MCF 10A (cell line): ENCODE data around the gene CHRNB4. TPM values are rescaled to one million over a fixed set of nuclear protein-coding genes. Genes with fewer than 3 reads are reported as not detected.

Experiments
- BruUV-seq: library from RNA; stranded (reverse); fragments of 400-500 nt; replicated peaks from 2 replicates; lab custom pipeline; 2021; lab: Mats Ljungman, UMichigan
- CTCF ChIA-PET: fragments of 300-600 bp; sonication (Branson Sonifier 250); formaldehyde crosslinking; extraction: SDS; loops from one replicate; lab custom pipeline; 2021; ENCODE audit warnings: antibody characterized with exemption, inconsistent platforms; lab: Yijun Ruan, JAX
- POLR2A ChIA-PET: fragments of 300-600, 350-650 bp; sonication (Branson Sonifier 250); formaldehyde crosslinking; extraction: SDS; loops from one replicate; lab custom pipeline; 2020; ENCODE audit warnings: antibody characterized with exemption, inconsistent platforms; lab: Yijun Ruan, JAX
- DNase-seq: peaks from one replicate; pipeline ENCODE4 v3.0.0-alpha.2; 2018; ENCODE audit not compliant: unreplicated experiment
- H3K27ac Mint-ChIP-seq: one replicate; pipeline ENCODE4 v1.8.0; 2022; ENCODE audit warnings: mild to moderate bottlenecking, low read depth, mixed read lengths; ENCODE audit not compliant: unreplicated experiment
- H3K27me3 Mint-ChIP-seq: one replicate; pipeline ENCODE4 v1.8.0; 2022; ENCODE audit warnings: mixed read lengths; ENCODE audit not compliant: insufficient read depth, unreplicated experiment
- H3K36me3 Mint-ChIP-seq: one replicate; pipeline ENCODE4 v1.8.0; 2022; ENCODE audit warnings: mild to moderate bottlenecking, moderate library complexity, mixed read lengths; ENCODE audit not compliant: insufficient read depth, unreplicated experiment
- H3K4me1 Mint-ChIP-seq: one replicate; pipeline ENCODE4 v1.8.0; 2022; ENCODE audit warnings: mixed read lengths; ENCODE audit not compliant: insufficient read depth, unreplicated experiment
- H3K4me3 Mint-ChIP-seq: one replicate; pipeline ENCODE4 v1.8.0; 2022; ENCODE audit warnings: mild to moderate bottlenecking, moderate library complexity, mixed read lengths; ENCODE audit not compliant: unreplicated experiment
- H3K9me3 Mint-ChIP-seq: one replicate; pipeline ENCODE4 v1.8.0; 2022; ENCODE audit warnings: mixed read lengths; ENCODE audit not compliant: unreplicated experiment
- intact Hi-C: fragments of 100-400 bp; cut with micrococcal nuclease; formaldehyde crosslinking; loops from 2 replicates; pipeline ENCODE4 v1.14.1; 2022
- total RNA-seq: library from RNA; stranded (reverse); gene quantifications from 2 replicates; pipeline ENCODE4 v1.2.3, GENCODE V29; 2022
- TF ChIP-seq, protein P1 (sequence below): fragments of 200-600 bp; IDR thresholded peaks from one replicate; pipeline ENCODE4 v1.8.0; 2022; ENCODE audit warnings: antibody characterized with exemption, mild to moderate bottlenecking; ENCODE audit not compliant: unreplicated experiment

The CHRNB4 gene
- total RNA-seq, 1 experiment from 2014 or later, result not detected

DNA sequence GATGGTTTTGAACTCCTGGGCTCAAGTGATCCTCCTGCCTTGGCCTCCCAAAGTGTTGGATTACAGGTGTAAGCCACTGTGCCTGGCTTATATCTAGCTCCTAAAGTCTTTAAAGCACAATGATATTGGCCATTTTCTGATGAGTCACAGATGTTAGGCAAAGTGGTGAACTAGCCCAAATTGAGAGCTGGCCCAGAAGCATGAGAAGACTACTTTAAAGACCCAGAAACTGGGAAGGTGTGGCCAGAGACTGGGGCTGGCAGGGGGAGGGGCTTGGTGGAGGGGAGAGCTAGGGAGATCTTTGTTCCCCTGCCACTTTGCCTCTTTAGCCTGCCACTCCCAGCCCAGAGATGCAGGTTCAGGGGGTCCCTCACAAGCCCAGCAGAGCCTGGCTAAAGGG, 41.8 kb downstream of the CHRNB4 start:
- Mint-ChIP-seq H3K9me3 (no peaks in the 10 kb centered on the region), H3K4me1 (no peaks in the 10 kb centered on the region), H3K27me3 (peaks cover 3% of the 10 kb centered on the region), H3K27ac (no peak overlapping the region), H3K36me3 (no peaks in the 10 kb centered on the region), H3K4me3 (no peak overlapping the region)
- ChIA-PET CTCF (interaction anchor here (0.6 to 0.7 kb wide), 2 partner anchors 30 to 466 kb away, joined by 3 read pairs; no protein-coding TSS in a partner anchor), POLR2A (interaction anchor here (0.6 kb wide), 1 partner anchor 126 kb away, joined by 3 read pairs; no protein-coding TSS in a partner anchor)
- BruUV-seq, result no TSS peak
- TF ChIP-seq, protein P1, sequence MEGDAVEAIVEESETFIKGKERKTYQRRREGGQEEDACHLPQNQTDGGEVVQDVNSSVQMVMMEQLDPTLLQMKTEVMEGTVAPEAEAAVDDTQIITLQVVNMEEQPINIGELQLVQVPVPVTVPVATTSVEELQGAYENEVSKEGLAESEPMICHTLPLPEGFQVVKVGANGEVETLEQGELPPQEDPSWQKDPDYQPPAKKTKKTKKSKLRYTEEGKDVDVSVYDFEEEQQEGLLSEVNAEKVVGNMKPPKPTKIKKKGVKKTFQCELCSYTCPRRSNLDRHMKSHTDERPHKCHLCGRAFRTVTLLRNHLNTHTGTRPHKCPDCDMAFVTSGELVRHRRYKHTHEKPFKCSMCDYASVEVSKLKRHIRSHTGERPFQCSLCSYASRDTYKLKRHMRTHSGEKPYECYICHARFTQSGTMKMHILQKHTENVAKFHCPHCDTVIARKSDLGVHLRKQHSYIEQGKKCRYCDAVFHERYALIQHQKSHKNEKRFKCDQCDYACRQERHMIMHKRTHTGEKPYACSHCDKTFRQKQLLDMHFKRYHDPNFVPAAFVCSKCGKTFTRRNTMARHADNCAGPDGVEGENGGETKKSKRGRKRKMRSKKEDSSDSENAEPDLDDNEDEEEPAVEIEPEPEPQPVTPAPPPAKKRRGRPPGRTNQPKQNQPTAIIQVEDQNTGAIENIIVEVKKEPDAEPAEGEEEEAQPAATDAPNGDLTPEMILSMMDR, result no peak
- intact Hi-C loops, result no loop called here
- DNase-seq, result peak; percentile 4

DNA sequence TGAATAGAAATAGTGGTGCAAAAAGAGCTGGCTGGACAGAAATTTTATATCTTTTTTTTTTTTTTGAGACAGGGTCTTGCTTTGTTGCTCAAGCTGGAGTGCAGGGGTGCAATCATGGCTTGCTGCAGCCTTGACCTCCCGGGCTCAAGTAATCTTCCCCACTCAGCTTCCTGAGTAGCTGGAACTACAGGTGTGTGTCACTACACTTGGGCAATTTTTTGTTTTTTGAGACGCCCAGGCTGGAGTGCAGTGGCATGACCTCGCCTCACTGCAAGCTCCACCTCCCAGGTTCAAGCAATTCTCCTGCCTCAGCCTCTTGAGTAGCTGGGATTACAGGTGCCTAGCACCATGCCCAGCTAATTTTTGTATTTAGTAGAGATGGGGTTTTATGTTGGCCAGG, 42.7 kb downstream of the CHRNB4 start:
- Mint-ChIP-seq H3K27ac (no peak overlapping the region), H3K4me3 (no peak overlapping the region), H3K27me3 (no peaks in the 10 kb centered on the region), H3K36me3 (no peaks in the 10 kb centered on the region), H3K4me1 (no peaks in the 10 kb centered on the region), H3K9me3 (no peaks in the 10 kb centered on the region)
- TF ChIP-seq, protein P1, result no peak
- no peak for DNase-seq
- POLR2A ChIA-PET, result interaction anchor here (0.6 kb wide), 1 partner anchor 31 kb away, joined by 3 read pairs; no protein-coding TSS in a partner anchor
- no TSS peak for BruUV-seq
- intact Hi-C loops, result no loop called here
- CTCF ChIA-PET, result interaction anchor here (0.7 to 1.0 kb wide), 2 partner anchors 21 to 41 kb away, joined by 3 to 5 read pairs; no protein-coding TSS in a partner anchor

DNA sequence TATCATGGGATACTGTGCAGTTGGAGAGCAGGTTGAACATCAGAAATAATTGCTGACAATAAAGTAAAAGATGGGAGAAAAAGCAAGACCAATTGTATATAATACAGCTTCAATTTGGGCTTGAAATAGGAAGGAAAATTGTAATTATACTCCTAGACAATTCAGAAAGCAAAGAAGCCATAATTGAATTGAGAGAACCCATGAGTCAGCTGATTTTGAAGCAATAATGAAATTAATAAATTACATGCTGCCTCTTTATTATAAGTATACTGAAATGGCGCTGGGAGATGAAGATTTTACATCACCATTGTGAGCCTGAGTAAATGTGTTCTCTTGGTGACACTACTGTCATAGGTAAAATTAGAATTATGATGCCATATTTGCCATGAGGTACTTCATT, 43.4 kb downstream of the CHRNB4 start:
- Mint-ChIP-seq H3K4me3 (no peak overlapping the region), H3K36me3 (no peaks in the 10 kb centered on the region), H3K9me3 (no peaks in the 10 kb centered on the region), H3K27me3 (no peaks in the 10 kb centered on the region), H3K4me1 (no peaks in the 10 kb centered on the region), H3K27ac (no peak overlapping the region)
- TF ChIP-seq, protein P1, result no peak
- CTCF ChIA-PET, result interaction anchor here (0.7 kb wide), 1 partner anchor 40 kb away, joined by 3 read pairs; no protein-coding TSS in a partner anchor
- POLR2A ChIA-PET, result no interaction called here
- intact Hi-C loops, result no loop called here
- no TSS peak for BruUV-seq
- no peak for DNase-seq

DNA sequence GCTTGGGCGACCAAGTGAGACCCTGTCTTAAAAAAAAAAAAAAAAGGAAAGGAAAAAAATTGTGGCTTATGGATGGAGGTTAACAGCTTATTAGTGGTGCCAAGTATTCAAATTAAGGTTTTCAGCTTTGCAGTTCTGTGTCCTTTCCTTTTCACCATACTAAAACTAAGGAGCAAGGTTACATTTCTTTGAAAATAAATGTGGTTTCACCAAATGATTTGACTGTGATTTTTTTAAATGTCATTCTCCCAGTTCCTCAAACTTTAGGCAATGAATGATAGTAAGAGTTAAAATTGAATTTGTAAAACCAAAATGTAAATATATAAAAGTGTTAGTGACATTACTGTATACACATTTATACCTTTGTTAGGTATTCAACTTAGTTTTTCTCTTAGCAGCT, 66.1 kb downstream of the CHRNB4 start:
- intact Hi-C loops, result no loop called here

More for the DNA sequence above, 66.1 kb downstream of the CHRNB4 start:
- H3K27ac Mint-ChIP-seq, result no peak overlapping the region
- ChIA-PET CTCF (interaction anchor here (1.7 kb wide), 1 partner anchor 10 kb away, joined by 11 read pairs; the partner anchor contains the start of gene CHRNA5), POLR2A (interaction anchor here (0.6 to 2.4 kb wide), 4 partner anchors 9 to 235 kb away, joined by 3 to 10 read pairs (median 4); partner anchors contain the start of genes CHRNA5 and PSMA4)
- H3K9me3 Mint-ChIP-seq, result no peaks in the 10 kb centered on the region
- BruUV-seq, result no TSS peak
- H3K4me1 Mint-ChIP-seq, result no peaks in the 10 kb centered on the region
- no peak for DNase-seq
- H3K36me3 Mint-ChIP-seq, result no peaks in the 10 kb centered on the region
- H3K4me3 Mint-ChIP-seq, result no peak overlapping the region
- TF ChIP-seq, protein P1, result no peak
- no peaks in the 10 kb centered on the region for H3K27me3 Mint-ChIP-seq

Other genes starting within 250 kb of the CHRNB4 start
- gene IREB2, start 203.0 kb downstream of the CHRNB4 start, total RNA-seq, result 43.4 and 50.1 TPM in 2 replicates
- 1.2 and 1.3 TPM in 2 replicates for gene HYKK, start 133.6 kb downstream of the CHRNB4 start, total RNA-seq
- gene PSMA4, start 100.8 kb downstream of the CHRNB4 start, total RNA-seq, result 221 and 261 TPM in 2 replicates
- gene CHRNA5, start 75.7 kb downstream of the CHRNB4 start, total RNA-seq, result 1.9 and 2.3 TPM in 2 replicates
- gene CHRNA3, start 20.2 kb downstream of the CHRNB4 start, total RNA-seq, result not detected in 2 replicates
- 10.7 and 10.8 TPM in 2 replicates for gene ADAMTS7, start 170.3 kb upstream of the CHRNB4 start, total RNA-seq
- gene MORF4L1, start 231.7 kb upstream of the CHRNB4 start, total RNA-seq, result 264 and 279 TPM in 2 replicates